Measurements from ENCODE around the gene S100A4.

Gene S100A4

DNA sequence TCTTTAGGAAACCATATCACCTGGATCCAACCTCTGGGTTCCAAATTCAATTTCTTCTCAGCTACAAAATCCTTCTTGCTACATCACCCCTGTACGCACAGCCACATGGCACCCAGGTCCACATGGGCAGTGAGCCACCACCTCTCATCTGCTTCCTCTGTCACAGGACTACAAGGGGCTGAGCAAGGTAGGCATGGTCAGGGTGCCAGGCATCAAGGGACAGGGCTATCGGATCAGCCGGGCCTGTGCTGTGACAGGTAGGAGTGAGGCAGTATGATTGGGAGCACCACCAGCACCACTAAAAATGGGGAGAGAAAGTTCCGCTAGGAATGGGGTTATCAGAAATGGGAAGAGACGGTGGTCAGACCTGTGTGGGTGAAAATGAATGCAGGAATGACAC lies 39.2 kb downstream of the S100A4 start:
- no peak for DNase-seq

DNA sequence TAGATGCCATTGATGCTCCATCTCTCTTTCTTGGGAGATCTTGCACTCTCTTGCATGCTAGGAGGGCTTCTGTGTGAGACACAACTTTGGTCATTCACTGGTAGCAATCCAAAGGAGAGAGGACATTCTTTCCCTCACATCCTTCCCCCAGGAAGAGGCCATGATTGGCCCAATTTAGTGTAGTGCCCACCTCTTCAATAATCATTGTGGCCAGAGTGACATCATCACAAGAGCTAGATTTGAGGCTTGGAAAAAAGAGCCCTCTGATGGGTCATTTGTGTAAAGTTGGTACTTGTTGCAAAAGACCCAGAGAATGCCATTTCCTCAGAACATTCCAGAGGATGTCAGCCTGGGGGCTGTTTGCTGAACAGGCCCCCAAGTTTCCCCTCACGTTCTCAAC lies 40.0 kb downstream of the S100A4 start:
- no peak for DNase-seq

DNA sequence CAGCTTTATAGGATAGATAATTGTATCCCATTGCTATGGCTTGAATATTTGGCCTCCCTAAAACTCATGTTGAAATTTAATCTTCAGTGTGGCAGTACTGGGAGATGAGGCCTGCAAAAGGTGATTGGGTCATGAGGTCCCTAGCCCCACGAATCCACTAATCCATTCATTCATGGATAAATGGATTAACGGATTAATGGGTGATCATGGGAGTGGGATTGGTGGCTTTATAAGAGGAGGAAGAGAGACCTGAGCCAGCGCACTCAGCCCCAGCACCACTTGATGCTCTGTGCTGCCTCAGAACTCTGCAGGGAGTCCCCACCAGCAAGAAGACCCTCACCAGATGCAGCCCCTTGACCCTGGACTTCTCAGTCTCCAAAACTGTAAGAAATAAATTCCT lies 41.8 kb downstream of the S100A4 start:
- DNase-seq: no peak

DNA sequence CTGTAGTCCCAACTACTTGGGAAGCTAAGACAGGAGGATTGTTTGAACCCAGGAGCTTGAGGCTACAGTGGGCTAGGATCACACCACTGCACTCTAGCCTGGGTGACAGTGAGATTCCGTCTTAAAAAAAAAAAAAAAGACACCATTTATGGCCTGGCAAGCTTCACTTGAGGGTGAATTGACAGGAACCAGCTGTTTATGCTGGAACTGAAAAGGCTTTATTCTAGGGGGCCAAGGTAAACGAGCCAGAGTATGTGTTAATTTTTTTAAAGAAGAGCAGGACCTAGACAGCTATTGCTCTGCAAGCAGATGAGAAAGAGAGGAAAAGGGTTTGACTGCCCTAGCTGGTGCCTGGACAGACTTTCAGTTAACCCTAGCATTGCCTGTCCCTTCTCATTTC lies 46.9 kb downstream of the S100A4 start:
- no peak for DNase-seq

DNA sequence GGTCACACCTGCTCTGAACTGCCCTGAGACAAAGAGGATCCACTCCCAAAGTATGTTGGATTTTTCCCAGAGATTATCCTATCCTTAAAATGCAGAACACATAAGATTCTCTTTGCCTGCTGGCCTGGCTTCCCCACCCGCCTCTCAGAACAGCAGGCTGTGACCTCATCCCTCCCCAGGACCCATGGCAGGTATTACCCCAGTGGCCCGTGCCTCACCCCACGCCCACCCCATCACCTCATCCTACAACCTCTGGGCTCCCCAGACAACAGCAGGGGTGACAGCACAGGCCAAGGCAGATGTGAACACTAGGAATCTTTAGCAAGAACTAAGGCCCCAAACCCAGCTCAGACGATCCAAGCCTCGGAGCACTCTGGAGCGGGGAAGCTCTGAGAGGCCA lies 50.1 kb downstream of the S100A4 start:
- no peak for DNase-seq

DNA sequence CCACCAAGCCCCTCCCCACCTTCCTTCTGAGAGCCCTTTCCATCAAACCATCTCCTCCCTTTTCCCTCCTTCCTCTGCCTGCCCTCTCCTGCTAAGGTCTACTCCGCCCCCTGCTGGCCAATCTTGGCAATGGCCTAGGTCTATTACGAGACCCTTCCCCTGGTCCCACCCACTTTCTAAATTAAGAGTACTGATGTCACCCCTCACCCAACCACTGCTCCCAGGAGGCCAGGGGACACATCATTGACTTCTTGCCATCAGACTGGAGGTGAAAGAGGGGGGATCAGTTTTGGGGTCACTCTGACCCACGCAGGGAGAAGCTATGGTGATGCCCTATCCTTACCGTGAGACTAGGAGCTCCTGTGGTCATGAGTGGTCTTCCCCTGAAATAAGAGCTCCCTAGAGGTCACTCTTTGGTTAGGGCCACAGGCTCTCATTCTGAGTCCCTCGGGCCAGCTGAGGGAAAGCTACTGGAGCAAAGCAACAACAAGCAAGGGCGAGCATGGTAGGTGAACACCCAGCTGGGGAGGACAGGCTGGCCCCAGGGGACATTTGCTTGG lies 50.5 kb downstream of the S100A4 start:
- DNase-seq: no peak
